ENCODE measurements around the gene SLC1A4. TPM values are rescaled to one million over a fixed set of nuclear protein-coding genes. Genes with fewer than 3 reads are reported as not detected.
"Not testable (repeated sequence)": the region's sequence is repeated elsewhere in the genome, so short reads cannot be mapped to it uniquely, and the experiment has no call there.

The SLC1A4 gene
- total RNA-seq, 3 donors from 2014 or later: 8.2 to 14.7 (median 8.4) TPM

- H3K9me3 ChIP-seq: no peaks in the 10 kb centered on the region
- no peak for TF ChIP-seq CTCF (IDR thresholded peaks at IDR 0.05)
- H3K4me3 ChIP-seq: no peak overlapping the region
- DNase-seq (no peak), ATAC-seq (no peak)
- intact Hi-C loops (cut with DNase I, micrococcal nuclease): no loop called here
- no peaks in the 10 kb centered on the region for H3K36me3 ChIP-seq (ENCODE audit: low read depth)
- no peaks in the 10 kb centered on the region for H3K4me1 ChIP-seq (ENCODE audit: low read depth)
Measured at GRCh38 chr2:64998658-64999061, 9.5 kb downstream of the SLC1A4 start.

DNA sequence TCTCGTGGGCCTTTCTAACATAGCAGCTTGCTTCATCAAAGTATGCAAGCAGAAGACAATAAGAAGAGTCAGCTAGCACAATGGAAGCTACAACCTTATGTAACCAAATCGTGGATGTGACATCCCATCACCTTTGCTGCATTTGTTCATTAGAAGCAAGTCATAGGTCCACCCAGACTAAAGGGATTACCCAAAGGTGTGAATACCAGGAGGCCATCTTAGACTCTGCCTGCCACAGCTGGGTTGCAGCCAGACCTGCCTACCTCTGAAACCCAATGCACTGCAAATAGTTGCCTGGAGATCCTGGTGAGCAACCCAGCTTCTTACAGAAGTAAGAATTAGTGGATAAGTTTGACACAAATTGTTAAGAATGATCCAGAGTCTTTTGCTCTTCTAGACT is 10.6 kb downstream of the SLC1A4 start:
- intact Hi-C loops (cut with DNase I, micrococcal nuclease): no loop called here
- DNase-seq: no peak
- Histone ChIP-seq H3K4me1 (ENCODE audit: low read depth) (no peaks in the 10 kb centered on the region), H3K9me3 (no peaks in the 10 kb centered on the region), H3K36me3 (ENCODE audit: low read depth) (no peaks in the 10 kb centered on the region), H3K4me3 (no peak overlapping the region)
- ATAC-seq: no peak
- no peak for TF ChIP-seq CTCF (IDR thresholded peaks at IDR 0.05)

- DNase-seq: no peak
- no peaks in the 10 kb centered on the region for H3K36me3 ChIP-seq (ENCODE audit: low read depth)
- H3K4me1 ChIP-seq (ENCODE audit: low read depth): no peaks in the 10 kb centered on the region
- no peaks in the 10 kb centered on the region for H3K9me3 ChIP-seq
- no peak overlapping the region for H3K4me3 ChIP-seq
- TF ChIP-seq CTCF (IDR thresholded peaks at IDR 0.05): no peak
- intact Hi-C loops (cut with DNase I, micrococcal nuclease): no loop called here
- no peak for ATAC-seq
Measured at GRCh38 chr2:65000644-65001043, 11.4 kb downstream of the SLC1A4 start.

DNA sequence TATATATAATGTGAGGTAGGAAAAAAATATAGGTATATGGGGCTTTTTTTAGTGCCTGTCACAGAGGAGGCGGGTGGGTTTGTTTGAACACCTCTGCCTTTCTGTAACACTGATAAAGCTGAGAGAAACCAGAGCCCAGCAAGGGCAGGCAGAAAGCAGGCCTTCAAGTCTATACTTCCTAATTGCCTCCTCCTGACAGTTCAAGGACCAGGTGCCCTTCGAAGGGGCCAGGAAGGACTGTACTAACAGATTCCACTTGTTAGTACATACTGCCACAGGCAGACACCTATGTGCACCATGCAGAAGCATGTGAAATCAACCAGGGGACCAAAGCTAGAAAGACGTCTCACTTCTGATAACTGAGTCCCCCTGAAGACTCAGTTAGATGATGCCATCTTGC is 13.8 kb downstream of the SLC1A4 start:
- ATAC-seq (no peak), DNase-seq (no peak)
- Histone ChIP-seq H3K36me3 (ENCODE audit: low read depth) (no peaks in the 10 kb centered on the region), H3K4me1 (ENCODE audit: low read depth) (no peaks in the 10 kb centered on the region), H3K9me3 (no peaks in the 10 kb centered on the region), H3K4me3 (no peak overlapping the region)
- no peak for TF ChIP-seq CTCF (IDR thresholded peaks at IDR 0.05)
- intact Hi-C loops (cut with DNase I, micrococcal nuclease): no loop called here

DNA sequence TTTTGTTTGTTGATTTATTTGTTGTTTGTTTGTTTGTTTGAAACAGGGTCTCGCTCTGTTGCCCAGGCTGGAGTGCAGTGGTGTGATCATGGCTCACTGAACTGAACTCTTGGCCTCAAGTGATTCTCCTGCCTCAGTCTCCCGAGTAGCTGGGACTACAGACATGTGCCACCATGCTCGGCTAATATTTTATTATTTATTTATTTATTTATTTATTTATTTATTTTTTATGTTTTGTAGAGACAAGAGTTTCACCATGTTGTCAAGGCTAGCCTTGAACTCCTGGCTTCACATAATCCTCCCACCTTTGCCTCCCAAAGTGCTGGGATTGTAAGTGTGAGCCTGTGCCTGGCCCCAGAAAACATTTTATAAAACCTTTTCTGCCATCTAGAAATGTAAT is 15.0 kb downstream of the SLC1A4 start:
- DNase-seq; H3K4me3 ChIP-seq; H3K4me1 ChIP-seq (ENCODE audit: low read depth); H3K9me3 ChIP-seq; intact Hi-C loops (cut with DNase I, micrococcal nuclease); H3K36me3 ChIP-seq (ENCODE audit: low read depth); ATAC-seq: not testable (repeated sequence)

GRCh38 chr2:65013776-65014175 is 24.6 kb downstream of the SLC1A4 start:
- TF ChIP-seq CTCF (IDR thresholded peaks at IDR 0.05): no peak
- no peaks in the 10 kb centered on the region for H3K36me3 ChIP-seq (ENCODE audit: low read depth)
- no peak overlapping the region for H3K4me3 ChIP-seq
- ATAC-seq (no peak), DNase-seq (no peak)
- H3K4me1 ChIP-seq (ENCODE audit: low read depth): no peaks in the 10 kb centered on the region
- no peaks in the 10 kb centered on the region for H3K9me3 ChIP-seq
- intact Hi-C loops (cut with DNase I, micrococcal nuclease): no loop called here

Data from mucosa of descending colon (tissue), 3 donors.